GM20431 (cell line): ENCODE data around the gene FMO4.
"Not testable (repeated sequence)": the region's sequence is repeated elsewhere in the genome, so short reads cannot be mapped to it uniquely, and the experiment has no call there.

ENCODE experiments used
- in situ Hi-C: fragments of 300-500 bp; cut with MseI, MboI; formaldehyde crosslinking; loops from one replicate; pipeline ENCODE4 v1.15.0; 2020; ENCODE audit warnings: low sequenced_read_pairs; ENCODE audit not compliant: unreplicated experiment

The FMO4 gene

DNA sequence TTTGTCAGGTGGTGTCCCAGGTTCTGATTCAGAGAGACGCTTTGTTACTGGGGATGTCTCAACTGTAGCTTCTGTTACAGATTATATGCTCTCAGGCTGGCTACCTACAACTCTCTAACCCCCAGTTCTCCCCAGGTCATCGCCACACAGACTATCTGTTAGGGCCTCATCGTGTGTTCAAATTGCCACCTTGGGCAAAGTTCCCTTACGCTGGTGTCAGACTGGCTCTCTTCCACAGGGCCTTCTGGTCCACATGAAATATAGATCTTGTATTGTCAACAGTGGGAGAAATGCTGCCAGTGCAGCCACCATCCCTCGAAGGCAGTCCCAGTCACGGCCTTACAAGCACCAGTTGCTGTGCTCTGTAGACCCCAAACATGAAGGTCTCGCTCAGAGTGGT, 15.3 kb downstream of the FMO4 start:
- in situ Hi-C loops = no loop called here

DNA sequence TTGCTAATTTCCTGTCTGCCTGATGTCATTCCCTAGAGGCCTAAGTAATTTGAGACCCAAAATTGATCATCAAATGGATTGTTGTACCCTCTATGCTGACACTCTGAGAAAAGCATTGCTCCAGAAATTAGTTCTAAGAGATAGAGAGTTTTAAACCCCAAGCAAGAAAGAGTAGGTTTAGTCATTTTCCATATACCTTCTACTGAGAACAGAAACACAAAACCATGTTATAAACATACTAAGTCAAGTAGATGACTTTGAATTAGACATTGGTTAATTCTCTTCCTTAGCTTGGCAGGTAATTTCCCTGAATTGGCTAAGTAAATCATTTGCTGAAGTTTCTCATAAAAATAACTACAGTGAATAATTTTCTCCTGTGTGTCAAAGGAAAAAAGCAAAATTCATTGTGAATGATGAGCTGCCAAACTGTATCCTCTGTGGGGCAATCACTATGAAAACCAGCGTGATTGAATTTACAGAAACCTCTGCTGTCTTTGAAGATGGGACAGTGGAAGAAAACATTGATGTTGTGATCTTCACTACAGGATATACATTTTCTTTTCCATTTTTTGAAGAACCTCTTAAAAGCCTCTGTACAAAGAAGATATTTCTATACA, 20.1 kb downstream of the FMO4 start:
- in situ Hi-C loops = no loop called here

DNA sequence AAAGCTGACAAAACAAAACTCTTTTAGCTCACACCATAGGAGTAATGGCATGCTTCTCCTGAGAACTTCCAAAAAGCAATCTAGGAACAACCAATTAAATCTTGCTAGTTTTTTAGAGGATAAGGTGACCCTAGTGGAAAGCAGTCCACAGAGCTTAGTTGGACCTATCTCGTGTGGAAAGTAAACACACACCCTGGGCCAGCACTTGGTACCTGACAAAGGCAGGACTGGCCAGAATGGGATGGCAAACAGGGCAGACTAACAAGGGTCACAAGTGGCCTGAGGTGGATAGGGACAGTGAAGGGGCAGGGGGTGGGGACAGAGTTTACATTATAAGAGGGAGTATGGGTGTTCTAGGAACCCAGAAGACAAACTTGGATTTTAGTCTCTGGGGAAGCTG, 22.0 kb downstream of the FMO4 start:
- in situ Hi-C loops = no loop called here

DNA sequence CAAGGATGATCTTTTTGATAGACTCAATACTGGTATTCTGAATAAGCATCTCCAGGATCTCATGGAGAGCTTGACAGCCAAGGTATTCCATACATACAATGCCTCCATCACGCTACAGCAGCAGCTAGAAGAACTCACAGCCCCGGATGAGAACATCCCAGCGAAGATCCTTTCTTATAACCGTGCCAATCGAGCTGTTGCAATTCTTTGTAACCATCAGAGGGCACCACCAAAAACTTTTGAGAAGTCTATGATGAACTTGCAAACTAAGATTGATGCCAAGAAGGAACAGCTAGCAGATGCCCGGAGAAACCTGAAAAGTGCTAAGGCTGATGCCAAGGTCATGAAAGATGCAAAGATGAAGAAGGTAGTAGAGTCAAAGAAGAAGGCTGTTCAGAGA, 25.4 kb downstream of the FMO4 start:
- in situ Hi-C loops = not testable (repeated sequence)

DNA sequence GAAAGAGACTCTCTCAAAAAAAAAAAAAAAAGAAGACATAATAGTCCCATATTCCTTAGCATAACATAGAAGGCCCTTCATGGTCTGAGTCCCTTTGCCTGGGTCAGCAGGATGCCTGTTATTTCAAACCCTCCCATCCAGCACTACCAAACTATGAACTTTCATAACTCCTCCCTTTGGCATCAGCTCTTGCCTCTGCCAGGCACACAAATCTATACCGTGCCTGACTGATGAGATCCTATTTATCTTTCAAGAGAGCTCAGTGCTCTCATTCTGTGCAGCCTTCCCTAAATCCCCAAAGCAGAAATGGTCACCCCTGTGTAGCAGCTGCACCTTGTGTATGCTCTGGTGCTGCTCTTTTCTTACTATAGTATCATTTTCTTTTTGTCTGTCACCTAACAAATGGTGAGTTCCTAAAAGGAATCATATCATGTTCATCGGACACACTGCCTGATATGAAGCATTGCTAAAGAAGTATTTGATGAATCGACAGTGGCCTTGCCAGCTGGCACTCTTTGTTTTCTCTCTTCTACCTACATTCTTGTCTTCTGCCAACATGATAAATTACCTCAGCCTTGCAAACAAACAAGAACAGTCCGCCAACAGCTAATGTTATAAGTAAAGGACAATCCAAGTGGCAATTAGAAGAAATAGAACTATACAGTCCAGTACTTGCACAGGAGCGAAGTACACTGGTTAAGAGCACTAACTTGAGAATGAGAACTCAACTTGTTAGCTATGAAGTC, 29.9 kb downstream of the FMO4 start:
- in situ Hi-C loops = no loop called here

DNA sequence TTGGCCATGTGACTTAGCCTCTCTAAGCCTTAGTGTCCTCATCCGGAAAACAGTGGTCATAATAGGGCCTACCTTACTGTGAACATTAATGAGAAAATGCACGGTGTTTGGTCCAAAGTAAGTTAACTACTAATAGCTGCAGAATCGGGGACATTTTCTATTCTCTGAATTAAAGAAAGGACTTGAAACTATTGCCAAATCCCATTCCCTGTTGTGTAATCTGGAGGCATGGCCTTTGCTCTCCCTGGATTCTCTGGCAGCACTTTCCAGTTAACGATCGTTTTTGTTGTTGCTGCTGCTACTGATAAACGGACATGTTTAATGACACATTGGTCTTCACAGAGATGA, 30.5 kb downstream of the FMO4 start:
- in situ Hi-C loops = no loop called here

DNA sequence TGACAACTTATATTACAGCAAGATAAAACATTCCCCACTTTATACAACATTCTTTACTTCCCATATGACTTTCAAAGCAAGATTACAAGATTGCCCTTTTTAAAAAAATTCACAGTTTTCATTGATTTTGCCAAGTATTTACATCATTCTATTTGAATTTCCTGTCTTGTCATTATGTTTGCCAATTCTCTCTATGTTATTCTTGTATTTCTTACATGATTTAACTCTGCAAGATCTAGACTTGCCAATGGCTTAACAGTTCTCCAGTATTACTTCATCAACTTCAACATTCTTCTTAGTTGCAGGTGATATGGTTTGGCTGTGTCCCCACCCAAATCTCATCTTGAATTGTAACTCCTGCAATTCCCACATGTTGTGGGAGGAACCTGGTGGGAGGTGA, 31.6 kb downstream of the FMO4 start:
- in situ Hi-C loops = no loop called here

DNA sequence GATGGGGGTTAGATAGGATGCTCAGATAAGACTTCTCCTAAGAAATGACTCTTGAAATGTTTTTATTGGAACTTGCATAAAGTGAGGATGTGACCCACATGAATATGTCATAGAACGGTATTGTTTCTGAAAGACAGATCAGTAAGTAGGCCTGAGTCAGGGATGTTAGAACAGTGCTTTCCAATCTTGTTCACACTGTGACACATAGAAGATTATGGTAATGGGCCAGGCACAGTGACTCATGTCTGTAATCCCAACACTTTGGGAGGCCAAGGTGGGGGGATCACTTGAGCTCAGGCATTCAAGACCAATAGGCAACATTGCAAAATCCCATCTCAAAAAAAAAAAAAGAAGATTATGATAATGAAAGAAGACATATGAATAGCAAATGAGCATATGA, 32.9 kb downstream of the FMO4 start:
- in situ Hi-C loops = no loop called here

DNA sequence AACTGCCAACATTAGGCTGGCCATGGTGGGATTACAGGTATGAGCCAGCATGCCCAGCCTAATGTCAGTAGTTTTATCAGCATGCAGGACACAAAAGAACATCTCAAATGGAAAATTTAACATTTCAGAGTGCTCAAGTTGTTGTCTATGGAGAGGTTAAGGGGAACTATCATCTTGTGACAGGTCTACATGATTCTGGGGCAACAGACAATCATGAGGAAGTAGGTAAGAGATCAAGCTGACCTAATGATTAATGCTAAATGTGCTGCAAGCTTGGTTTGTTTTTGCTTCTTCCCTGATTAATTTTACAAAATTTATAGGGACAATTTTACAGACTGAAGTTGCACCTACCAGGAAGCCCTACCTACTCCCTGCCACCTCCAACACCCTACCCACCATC, 36.6 kb downstream of the FMO4 start:
- in situ Hi-C loops = no loop called here

DNA sequence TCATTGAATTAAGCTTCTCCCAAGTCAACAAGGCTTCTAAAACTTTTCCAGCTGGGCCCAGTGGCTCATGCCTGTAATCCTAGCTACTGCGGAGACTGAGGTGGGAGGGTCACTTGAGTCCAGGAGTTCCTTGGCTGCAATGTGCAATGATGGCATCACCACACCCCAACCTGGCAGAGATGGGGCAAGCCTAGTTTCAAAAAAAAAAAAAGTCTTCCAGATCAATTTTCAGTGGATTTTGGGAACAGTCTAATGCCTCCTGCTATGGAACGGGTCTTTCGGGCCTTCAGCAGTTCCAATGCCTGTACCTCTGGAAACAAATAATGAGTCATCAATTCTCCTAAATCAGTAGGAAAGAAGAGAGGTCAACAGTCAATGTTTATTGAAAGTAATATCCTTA, 38.0 kb downstream of the FMO4 start:
- in situ Hi-C loops = no loop called here

DNA sequence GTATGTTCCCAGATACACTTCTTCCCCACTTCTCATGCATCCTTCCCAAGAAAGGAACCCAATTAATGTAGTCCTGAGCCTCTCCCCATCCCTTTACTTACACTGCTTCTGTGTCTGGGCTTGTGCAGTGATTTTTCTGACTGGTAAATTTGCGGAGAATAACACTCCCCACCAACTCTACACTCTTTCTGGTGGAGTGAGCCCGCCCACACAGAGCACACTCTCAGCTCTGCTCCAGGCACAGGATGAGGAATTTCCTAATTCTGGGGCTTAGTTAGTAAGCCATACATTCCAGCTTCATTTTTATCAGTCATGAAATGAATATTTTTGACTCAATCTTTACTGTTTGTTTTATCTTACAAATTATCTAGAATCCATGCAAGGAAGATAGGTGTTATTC, 38.6 kb downstream of the FMO4 start:
- in situ Hi-C loops = no loop called here

DNA sequence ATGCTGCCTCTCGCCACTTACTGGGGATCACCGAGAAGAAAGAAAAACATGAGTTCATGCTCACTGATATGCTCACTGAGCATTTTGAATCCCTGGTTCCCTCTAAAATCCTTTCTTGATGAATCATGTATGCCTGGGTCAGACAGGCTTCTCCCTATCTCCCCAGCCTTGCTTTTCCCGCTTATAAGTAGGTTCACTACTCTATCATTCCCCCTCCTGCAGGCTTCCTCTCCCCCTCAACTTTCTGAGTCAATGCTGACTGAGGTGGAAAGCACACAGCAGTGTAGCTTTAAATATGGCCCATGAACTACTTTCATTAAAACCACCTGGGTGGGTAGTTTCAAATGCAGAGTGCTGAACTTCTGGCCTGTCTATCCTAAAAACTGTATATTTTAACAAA, 41.7 kb downstream of the FMO4 start:
- in situ Hi-C loops = no loop called here

DNA sequence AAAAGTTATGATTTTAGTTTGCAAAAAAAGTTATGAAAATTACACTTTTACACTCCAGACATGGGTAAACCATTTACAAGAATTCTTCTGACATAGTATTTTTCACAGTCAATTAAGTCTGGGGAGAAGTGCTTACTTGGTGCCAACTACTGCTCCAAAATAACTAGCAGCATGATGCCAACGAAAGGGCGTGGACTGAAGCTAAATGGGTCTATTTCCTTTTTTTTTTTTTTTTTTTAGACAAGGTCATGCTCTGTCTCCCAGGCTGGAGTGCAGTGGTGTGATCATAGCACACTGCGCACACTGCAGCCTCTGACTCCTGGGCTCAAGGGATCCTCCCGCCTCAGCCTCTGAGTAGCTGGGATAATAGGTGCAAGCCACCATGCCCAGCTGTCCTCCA, 43.2 kb downstream of the FMO4 start:
- in situ Hi-C loops = no loop called here

DNA sequence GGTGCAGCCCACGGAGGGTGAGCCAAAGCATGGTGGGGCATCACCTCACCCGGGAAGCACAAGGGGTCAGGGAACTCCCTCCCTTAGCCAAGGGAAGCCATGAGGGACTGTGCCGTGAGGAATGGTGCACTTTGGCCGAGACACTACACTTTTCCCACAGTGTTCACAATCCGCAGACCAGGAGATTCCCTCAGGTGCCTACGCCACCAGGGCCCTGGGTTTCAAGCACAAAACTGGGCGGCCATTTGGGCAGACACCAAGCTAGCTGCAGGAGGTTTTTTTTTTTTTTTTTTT, 45.3 kb downstream of the FMO4 start:
- in situ Hi-C loops = not testable (repeated sequence)

DNA sequence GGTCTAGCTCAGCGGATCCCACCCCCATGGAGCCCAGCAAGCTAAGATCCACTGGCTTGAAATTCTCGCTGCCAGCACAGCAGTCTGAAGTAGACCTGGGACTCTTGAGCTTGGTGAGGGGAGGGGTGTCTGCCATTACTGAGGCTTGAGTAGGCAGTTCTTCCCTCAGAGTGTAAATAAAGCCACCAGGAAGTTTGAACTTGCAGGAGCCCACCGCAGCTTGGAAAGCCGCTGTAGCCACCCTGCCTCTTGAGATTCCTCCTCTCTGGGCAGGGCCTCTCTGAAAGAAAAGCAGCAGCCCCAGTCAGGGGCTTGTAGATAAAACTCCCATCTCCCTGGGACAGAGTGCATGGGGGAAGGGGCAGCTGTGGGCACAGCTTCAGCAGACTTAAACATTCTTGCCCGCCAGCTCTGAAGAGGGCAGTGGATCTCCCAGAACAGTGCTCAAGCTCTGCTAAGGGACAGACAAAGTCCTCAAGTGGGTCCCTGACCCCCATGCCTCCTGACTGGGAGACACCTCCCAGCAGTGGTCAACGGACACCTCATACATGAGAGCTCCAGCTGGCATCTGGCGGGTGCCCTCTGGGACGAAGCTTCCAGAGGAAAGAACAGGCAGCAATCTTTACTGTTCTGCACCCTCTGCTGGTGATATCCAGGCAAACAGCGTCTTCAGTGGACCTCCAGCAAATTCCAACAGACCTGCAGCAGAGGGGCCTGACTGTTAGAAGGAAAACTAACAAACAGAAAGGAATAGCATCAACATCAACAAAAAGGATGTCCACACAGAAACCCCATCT, 45.9 kb downstream of the FMO4 start:
- in situ Hi-C loops = not testable (repeated sequence)

DNA sequence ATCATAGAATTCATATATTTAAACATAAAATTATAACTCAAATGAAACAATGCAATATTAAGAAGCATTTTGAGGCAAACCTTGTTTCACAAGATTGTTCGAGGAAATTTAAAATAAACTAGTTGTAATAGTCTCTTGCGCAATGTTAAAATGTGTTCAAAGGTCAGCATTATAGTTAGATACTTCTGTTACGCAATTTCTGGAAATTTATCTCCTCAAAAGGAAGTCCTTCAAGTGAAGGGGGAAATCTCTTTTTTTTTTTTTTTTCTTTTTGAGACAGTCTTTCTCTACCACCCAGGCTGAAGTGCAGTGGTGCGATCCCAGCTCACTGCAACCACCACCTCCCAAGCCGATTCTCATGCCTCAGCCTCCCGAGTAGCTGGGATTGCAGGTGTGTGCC, 52.1 kb downstream of the FMO4 start:
- in situ Hi-C loops = no loop called here

DNA sequence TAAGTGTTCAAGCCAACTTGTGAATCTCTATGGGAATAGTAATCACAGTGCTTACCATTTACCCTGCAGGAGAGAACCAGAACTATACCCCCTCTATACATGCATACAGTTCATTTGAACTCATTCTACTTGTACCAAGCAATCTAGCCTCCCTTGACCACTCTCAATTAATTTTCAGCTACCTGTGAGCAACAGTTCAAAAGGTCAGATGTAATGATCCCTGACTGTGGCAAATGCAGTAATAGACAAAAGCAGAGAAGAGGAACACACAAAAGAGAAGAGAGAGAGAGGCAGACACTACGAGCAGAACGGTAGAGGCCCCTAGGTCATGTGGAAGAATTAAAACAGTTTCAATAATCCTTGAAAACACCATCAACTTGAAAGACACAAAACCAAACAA, 52.8 kb downstream of the FMO4 start:
- in situ Hi-C loops = no loop called here

DNA sequence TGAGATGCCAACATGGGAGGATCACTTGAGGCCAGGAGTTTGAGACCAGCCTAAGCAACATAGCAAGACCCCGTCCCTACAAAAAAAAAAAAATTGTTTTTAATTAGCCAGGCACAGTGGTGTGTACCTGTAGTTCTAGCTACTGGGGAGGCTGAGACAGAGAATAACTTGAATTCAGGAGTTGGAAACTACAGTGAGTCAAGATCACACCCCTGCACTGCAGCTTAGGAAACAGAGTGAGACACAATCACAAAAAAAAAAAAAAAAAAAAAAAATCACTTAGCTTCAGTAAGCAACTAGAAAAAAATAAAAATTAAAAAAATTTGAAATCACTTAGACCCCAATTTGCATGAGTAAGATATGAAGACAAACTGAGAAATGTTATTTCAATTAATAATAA, 53.5 kb downstream of the FMO4 start:
- in situ Hi-C loops = no loop called here

DNA sequence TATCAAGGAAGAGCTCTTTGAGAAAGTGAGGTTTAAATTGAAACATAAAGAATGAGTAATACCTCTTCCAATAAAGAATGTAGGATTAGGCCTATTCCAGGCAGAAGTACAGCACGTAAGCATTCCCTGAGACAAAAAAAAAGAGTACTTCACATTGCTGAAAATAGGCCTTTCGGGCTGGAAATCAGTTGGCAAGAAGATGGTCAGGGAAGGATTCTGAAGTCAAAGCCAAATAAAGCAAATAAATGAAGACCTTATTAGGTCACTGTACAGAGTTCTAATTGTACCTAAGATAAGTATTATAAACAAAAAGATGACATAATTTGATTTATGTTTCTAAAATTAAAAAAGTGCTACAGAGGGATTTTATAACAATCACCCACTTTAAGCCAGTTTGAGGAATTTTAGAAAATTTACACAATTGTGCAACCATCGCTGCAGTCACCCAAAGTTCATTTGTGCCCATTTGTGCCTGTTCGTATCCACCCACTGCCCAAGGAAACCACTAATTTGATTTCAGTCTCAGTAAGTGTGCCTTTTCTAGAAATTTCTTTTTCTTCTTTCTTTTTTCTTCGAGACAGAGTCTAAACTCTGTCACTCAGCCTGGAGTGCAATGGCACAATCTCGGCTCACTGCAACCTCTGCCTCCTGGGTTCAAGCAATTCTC, 58.6 kb downstream of the FMO4 start:
- in situ Hi-C loops = no loop called here

DNA sequence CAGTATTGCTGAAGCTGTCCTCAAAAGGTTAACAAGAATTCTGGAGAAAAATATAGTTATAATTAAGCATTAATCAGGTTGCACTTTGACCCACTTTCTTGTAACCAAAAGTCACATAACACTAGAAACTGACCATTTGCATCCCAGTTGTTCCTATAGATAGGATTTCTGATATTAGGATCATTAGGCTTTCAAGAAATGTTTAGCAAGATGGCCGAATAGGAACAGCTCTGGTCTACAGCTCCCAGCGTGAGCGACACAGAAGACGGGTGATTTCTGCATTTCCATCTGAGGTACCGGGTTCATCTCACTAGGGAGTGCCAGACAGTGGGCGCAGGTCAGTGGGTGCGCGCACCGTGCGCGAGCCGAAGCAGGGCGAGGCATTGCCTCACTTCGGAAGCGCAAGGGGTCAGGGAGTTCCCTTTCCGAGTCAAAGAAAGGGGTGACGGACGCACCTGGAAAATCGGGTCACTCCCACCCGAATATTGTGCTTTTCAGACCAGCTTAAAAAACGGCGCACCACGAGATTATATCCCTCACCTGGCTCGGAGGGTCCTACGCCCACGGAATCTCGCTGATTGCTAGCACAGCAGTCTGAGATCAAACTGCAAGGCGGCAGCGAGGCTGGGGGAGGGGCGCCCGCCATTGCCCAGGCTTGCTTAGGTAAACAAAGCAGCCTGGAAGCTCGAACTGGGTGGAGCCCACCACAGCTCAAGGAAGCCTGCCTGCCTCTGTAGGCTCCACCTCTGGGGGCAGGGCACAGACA, 59.6 kb downstream of the FMO4 start:
- in situ Hi-C loops = not testable (repeated sequence)
